ENCODE results near the gene ZBED6.
"Not testable (repeated sequence)": the region's sequence is repeated elsewhere in the genome, so short reads cannot be mapped to it uniquely, and the experiment has no call there.

The ZBED6 gene

DNA sequence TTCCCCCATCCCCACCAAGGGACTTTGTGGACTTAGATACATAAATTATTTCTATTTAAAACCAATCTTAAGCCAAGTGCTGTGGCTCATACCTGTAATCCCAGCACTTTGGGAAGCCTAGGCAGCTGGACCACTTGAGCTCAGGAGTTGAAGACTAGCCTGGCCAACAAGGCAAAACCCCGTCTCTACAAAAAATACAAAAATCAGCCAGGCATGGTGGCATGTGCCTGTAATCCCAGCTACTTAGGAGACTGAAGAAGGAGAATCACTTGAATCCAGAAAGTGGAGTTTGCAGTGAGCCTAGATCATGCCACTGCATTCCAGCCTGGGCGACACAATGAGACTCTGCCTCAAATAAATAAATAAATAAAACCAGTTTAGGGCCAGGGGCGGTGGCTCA is 34.9 kb upstream of the ZBED6 start:
- TF ChIP-seq, protein P1, sequence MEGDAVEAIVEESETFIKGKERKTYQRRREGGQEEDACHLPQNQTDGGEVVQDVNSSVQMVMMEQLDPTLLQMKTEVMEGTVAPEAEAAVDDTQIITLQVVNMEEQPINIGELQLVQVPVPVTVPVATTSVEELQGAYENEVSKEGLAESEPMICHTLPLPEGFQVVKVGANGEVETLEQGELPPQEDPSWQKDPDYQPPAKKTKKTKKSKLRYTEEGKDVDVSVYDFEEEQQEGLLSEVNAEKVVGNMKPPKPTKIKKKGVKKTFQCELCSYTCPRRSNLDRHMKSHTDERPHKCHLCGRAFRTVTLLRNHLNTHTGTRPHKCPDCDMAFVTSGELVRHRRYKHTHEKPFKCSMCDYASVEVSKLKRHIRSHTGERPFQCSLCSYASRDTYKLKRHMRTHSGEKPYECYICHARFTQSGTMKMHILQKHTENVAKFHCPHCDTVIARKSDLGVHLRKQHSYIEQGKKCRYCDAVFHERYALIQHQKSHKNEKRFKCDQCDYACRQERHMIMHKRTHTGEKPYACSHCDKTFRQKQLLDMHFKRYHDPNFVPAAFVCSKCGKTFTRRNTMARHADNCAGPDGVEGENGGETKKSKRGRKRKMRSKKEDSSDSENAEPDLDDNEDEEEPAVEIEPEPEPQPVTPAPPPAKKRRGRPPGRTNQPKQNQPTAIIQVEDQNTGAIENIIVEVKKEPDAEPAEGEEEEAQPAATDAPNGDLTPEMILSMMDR (IDR thresholded peaks at IDR 0.05; ENCODE audit: control insufficient read depth, insufficient read depth, low read depth, low read length, missing control alignments), result no peak
- no peak for DNase-seq (ENCODE audit: low read depth)
- H3K4me3 ChIP-seq (ENCODE audit: control insufficient read depth, low read depth, low read length), result no peak overlapping the region

DNA sequence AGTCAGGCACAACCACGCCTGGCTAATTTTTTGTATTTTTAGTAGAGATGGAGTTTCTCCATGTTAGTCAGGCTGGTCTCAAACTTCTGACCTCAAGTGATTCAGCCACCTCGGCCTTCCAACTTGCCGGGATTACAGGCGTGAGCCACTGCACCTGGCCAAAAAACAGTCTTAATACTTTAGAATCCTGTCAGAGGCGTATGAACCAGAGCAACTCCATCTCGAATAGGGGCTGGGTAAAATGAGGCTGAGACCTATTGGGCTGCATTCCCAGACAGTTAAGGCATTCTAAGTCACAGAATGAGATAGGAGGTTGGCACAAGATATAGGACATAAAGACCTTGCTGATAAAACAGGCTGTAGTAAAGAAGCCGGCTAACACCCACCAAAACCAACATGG is 33.5 kb upstream of the ZBED6 start:
- not testable (repeated sequence) for DNase-seq (ENCODE audit: low read depth)

GRCh38 chr1:203763505-203763904 is 31.9 kb upstream of the ZBED6 start:
- no peak overlapping the region for H3K4me3 ChIP-seq (ENCODE audit: control insufficient read depth, low read depth, low read length)
- DNase-seq (ENCODE audit: low read depth), result no peak
- TF ChIP-seq, protein P1 (IDR thresholded peaks at IDR 0.05; ENCODE audit: control insufficient read depth, insufficient read depth, low read depth, low read length, missing control alignments), result no peak

More for the DNA sequence above, 33.5 kb upstream of the ZBED6 start:
- not testable (repeated sequence) for H3K4me3 ChIP-seq (ENCODE audit: control insufficient read depth, low read depth, low read length)

GRCh38 chr1:203764105-203765028 is 31.1 kb upstream of the ZBED6 start:
- DNase-seq (ENCODE audit: low read depth), result no peak
- no peak overlapping the region for H3K4me3 ChIP-seq (ENCODE audit: control insufficient read depth, low read depth, low read length)

GRCh38 chr1:203765029-203765837 is 30.2 kb upstream of the ZBED6 start, which contains the start of gene LAX1:
Gene LAX1 (plus strand): TSS chr1:203765183. CDS start chr1:203765566, 383 bp downstream.
- TF ChIP-seq, protein P1 (IDR thresholded peaks at IDR 0.05; ENCODE audit: control insufficient read depth, insufficient read depth, low read depth, low read length, missing control alignments), result no peak
- no peak for DNase-seq (ENCODE audit: low read depth)
- no peak within 1 kb of the TSS for H3K4me3 ChIP-seq (ENCODE audit: control insufficient read depth, low read depth, low read length)

More at GRCh38 chr1:203764105-203765028, 31.1 kb upstream of the ZBED6 start:
- TF ChIP-seq, protein P1 (IDR thresholded peaks at IDR 0.05; ENCODE audit: control insufficient read depth, insufficient read depth, low read depth, low read length, missing control alignments), result no peak

DNA sequence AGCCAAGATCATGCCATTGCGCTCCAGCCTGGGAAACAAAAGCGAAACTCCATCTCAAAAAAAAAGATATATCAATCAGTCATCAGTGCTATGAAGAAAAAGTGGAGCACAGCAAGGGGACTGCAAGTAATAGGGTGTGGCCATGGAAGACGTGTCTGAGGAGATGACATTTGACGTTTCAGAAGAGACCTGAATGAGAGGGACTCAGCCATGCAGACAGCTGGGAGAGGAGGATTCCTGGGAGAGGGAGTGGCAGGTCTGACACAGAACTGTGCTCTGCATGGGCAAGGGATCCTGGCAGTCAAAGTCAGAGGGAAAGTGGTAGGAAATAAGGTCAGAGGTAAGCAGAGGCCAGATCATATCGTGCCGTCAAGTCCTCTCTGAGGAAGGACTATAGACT is 27.2 kb upstream of the ZBED6 start:
- DNase-seq (ENCODE audit: low read depth), result no peak
- TF ChIP-seq, protein P1 (IDR thresholded peaks at IDR 0.05; ENCODE audit: control insufficient read depth, insufficient read depth, low read depth, low read length, missing control alignments), result no peak
- no peak overlapping the region for H3K4me3 ChIP-seq (ENCODE audit: control insufficient read depth, low read depth, low read length)

Data from AG09309 (cell line).